Osteoblast (primary cell): Measurements from ENCODE around the gene NME3. TPM values are rescaled to one million over a fixed set of nuclear protein-coding genes. Genes with fewer than 3 reads are reported as not detected.

ENCODE experiments used
- DNase-seq: peaks from one replicate; pipeline ENCODE4 v3.0.0; 2011; ENCODE audit warnings: low spot score, mixed read lengths; ENCODE audit not compliant: insufficient read length; ENCODE audit errors: missing footprints
- H2AFZ ChIP-seq: 2 replicates; pipeline ENCODE4 v1.6.0; 2011; ENCODE audit warnings: mild to moderate bottlenecking, low read length
- H3K27ac ChIP-seq: 2 replicates; pipeline ENCODE4 v1.5.1; 2011; ENCODE audit warnings: mild to moderate bottlenecking, low read depth, low read length, moderate library complexity
- H3K27me3 ChIP-seq: 2 replicates; pipeline ENCODE4 v1.6.0; 2012; ENCODE audit warnings: mild to moderate bottlenecking, control low read depth, inconsistent platforms, low read length, moderate library complexity; ENCODE audit not compliant: insufficient read depth
- H3K36me3 ChIP-seq: 2 replicates; pipeline ENCODE4 v1.5.1; 2011; ENCODE audit warnings: mild to moderate bottlenecking, low read length, control low read depth, moderate library complexity; ENCODE audit not compliant: insufficient read depth
- H3K4me1 ChIP-seq: 2 replicates; pipeline ENCODE4 v1.5.1; 2011; ENCODE audit warnings: mild to moderate bottlenecking, low read length, control low read depth, moderate library complexity; ENCODE audit not compliant: insufficient read depth
- H3K4me2 ChIP-seq: 2 replicates; pipeline ENCODE4 v1.6.0; 2011; ENCODE audit warnings: mild to moderate bottlenecking, low read length; ENCODE audit not compliant: insufficient read depth
- H3K4me3 ChIP-seq: fragments of 200-600 bp; sonication (generic); 3 replicates; pipeline ENCODE4 v1.5.1; 2012; ENCODE audit warnings: mild to moderate bottlenecking, low read length, inconsistent platforms; ENCODE audit not compliant: insufficient read depth
- H3K79me2 ChIP-seq: 2 replicates; pipeline ENCODE4 v1.6.0; 2012; ENCODE audit warnings: mild to moderate bottlenecking, low read length, control low read depth, inconsistent platforms; ENCODE audit not compliant: insufficient read depth
- H3K9me3 ChIP-seq: 2 replicates; pipeline ENCODE4 v1.5.1; 2011; ENCODE audit warnings: low read depth, low read length, control low read depth
- H4K20me1 ChIP-seq: 2 replicates; pipeline ENCODE4 v1.6.0; 2012; ENCODE audit warnings: mild to moderate bottlenecking, low read length, control low read depth; ENCODE audit not compliant: insufficient read depth
- CTCF ChIP-seq: IDR thresholded peaks from 2 replicates; pipeline ENCODE4 v1.5.1; 2011; ENCODE audit warnings: mild to moderate bottlenecking, low read depth, low read length, moderate library complexity; ENCODE audit errors: extremely low read depth
- total RNA-seq: library from RNA; depleted of rRNA; stranded (reverse); fragments of >200 nt; gene quantifications from 2 replicates; pipeline ENCODE4 v1.2.3, GENCODE V29; 2012

Gene NME3
- total RNA-seq, 1 donor: 55.4 TPM

- Histone ChIP-seq H2AFZ (no peak overlapping the region), H3K27me3 (no peaks in the 10 kb centered on the region), H3K4me2 (no peak overlapping the region), H4K20me1 (peaks cover 33% of the 10 kb centered on the region), H3K27ac (no peak overlapping the region), H3K4me3 (no peak overlapping the region), H3K9me3 (no peaks in the 10 kb centered on the region), H3K4me1 (no peaks in the 10 kb centered on the region), H3K79me2 (peaks cover 45% of the 10 kb centered on the region), H3K36me3 (peaks cover 39% of the 10 kb centered on the region)
- TF ChIP-seq CTCF: no peak
- peak; percentile 56 for DNase-seq
These were observed 39.3 kb downstream of the NME3 start for GRCh38 chr16:1732071-1732470.

DNA sequence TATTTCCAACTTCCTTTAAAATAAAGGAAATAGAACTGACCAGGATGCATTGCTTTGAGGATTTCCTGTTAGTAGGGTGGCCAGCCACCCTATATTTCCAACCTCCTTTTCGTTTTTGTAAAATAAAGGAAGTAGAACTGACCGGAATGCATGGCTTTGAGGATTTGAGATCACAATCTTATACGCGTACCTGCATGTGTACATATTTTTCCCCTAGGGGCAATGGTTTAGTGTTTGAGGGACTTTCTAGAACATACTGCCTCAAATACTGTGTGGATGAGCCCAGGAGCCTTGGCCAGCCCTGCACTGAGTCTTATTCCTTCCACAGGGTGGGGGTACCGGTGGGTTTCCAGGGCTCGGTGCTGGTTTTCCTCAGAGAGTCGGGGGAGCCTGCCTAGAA, 39.7 kb downstream of the NME3 start:
- Histone ChIP-seq H3K9me3 (no peaks in the 10 kb centered on the region), H3K27ac (no peak overlapping the region), H3K36me3 (peaks cover 44% of the 10 kb centered on the region), H3K4me3 (no peak overlapping the region), H4K20me1 (peaks cover 38% of the 10 kb centered on the region), H3K4me2 (no peak overlapping the region), H3K79me2 (peaks cover 48% of the 10 kb centered on the region), H2AFZ (no peak overlapping the region), H3K27me3 (no peaks in the 10 kb centered on the region), H3K4me1 (no peaks in the 10 kb centered on the region)
- no peak for TF ChIP-seq CTCF
- peak; percentile 76 for DNase-seq

- Histone ChIP-seq H3K79me2 (peaks cover 51% of the 10 kb centered on the region), H4K20me1 (peaks cover 40% of the 10 kb centered on the region), H3K36me3 (peaks cover 49% of the 10 kb centered on the region), H3K4me1 (no peaks in the 10 kb centered on the region), H3K9me3 (no peaks in the 10 kb centered on the region), H3K4me3 (no peak overlapping the region), H3K27me3 (no peaks in the 10 kb centered on the region), H3K4me2 (no peak overlapping the region), H2AFZ (no peak overlapping the region), H3K27ac (no peak overlapping the region)
- peak; percentile 69 for DNase-seq
- no peak for TF ChIP-seq CTCF
These were observed 40.3 kb downstream of the NME3 start for GRCh38 chr16:1731073-1731472.

- Histone ChIP-seq H3K79me2 (peaks cover 44% of the 10 kb centered on the region), H2AFZ (no peak overlapping the region), H3K27ac (no peak overlapping the region), H3K9me3 (no peaks in the 10 kb centered on the region), H3K27me3 (no peaks in the 10 kb centered on the region), H3K4me3 (no peak overlapping the region), H3K4me1 (no peaks in the 10 kb centered on the region), H3K36me3 (peaks cover 41% of the 10 kb centered on the region), H3K4me2 (no peak overlapping the region), H4K20me1 (peaks cover 31% of the 10 kb centered on the region)
- no peak for TF ChIP-seq CTCF
- peak; percentile 37 for DNase-seq
These were observed 41.9 kb downstream of the NME3 start for GRCh38 chr16:1729445-1729844.
